DOHH2 (cell line): ENCODE results near the gene IFIT3.
"Not testable (repeated sequence)": the region's sequence is repeated elsewhere in the genome, so short reads cannot be mapped to it uniquely, and the experiment has no call there.

ENCODE experiments used
- EZH2phosphoT487 ChIP-seq: fragments of 200-600 bp; sonication (generic); IDR thresholded peaks from 2 replicates; pipeline ENCODE4 v1.6.1; 2017; ENCODE audit warnings: borderline replicate concordance, mild to moderate bottlenecking, antibody characterized with exemption, low read length, moderate library complexity, mixed read lengths
- TF ChIP-seq, protein P1 (sequence below): fragments of 200-600 bp; sonication (generic); IDR thresholded peaks from one replicate; pipeline ENCODE4 v1.5.1; 2014; ENCODE audit warnings: antibody characterized with exemption, mild to moderate bottlenecking, low read depth, low read length; ENCODE audit not compliant: poor library complexity, severe bottlenecking

DNA sequence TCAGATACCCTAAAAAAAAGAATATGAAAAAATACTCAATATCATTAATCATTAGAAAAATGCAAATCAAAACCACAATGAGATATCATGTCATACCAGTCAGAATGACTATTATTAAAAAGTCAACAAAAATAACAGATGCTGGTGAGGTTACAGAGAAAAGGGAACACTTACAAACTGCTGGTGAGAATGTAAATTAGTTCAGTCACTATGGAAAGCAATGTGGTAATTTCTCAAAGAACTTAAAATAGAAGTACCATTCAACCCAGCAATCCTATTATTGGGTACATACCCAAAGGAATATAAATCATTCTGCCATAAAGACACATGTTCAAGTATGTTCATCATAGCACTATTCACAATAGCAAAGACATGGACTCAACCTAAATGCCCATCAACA, 2.7 kb upstream of the IFIT3 start:
- TF ChIP-seq, protein P1, sequence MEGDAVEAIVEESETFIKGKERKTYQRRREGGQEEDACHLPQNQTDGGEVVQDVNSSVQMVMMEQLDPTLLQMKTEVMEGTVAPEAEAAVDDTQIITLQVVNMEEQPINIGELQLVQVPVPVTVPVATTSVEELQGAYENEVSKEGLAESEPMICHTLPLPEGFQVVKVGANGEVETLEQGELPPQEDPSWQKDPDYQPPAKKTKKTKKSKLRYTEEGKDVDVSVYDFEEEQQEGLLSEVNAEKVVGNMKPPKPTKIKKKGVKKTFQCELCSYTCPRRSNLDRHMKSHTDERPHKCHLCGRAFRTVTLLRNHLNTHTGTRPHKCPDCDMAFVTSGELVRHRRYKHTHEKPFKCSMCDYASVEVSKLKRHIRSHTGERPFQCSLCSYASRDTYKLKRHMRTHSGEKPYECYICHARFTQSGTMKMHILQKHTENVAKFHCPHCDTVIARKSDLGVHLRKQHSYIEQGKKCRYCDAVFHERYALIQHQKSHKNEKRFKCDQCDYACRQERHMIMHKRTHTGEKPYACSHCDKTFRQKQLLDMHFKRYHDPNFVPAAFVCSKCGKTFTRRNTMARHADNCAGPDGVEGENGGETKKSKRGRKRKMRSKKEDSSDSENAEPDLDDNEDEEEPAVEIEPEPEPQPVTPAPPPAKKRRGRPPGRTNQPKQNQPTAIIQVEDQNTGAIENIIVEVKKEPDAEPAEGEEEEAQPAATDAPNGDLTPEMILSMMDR, result not testable (repeated sequence)
- TF ChIP-seq EZH2phosphoT487, result not testable (repeated sequence)
